HT-29 (cell line): Measurements from ENCODE around the gene ORM1. TPM values are rescaled to one million over a fixed set of nuclear protein-coding genes. Genes with fewer than 3 reads are reported as not detected.

ENCODE experiments used
- total RNA-seq: library from RNA; depleted of rRNA; stranded (reverse); fragments of >200 nt; shearing (Covaris generic); gene quantifications from 2 replicates; pipeline ENCODE4 v1.2.3, GENCODE V29; 2014; rRNA removed

The ORM1 gene
- total RNA-seq, 1 experiment from 2014 or later: not detected

Other genes starting within 250 kb of the ORM1 start
- 3.0 and 4.4 TPM in 2 replicates for gene AMBP, start 244.8 kb upstream of the ORM1 start, total RNA-seq
- gene KIF12, start 223.8 kb upstream of the ORM1 start, total RNA-seq: 36.4 and 41.0 TPM in 2 replicates
- gene COL27A1, start 167.6 kb upstream of the ORM1 start, total RNA-seq: 14.5 and 17.6 TPM in 2 replicates
- not detected in 2 replicates for gene ORM2, start 6.8 kb downstream of the ORM1 start, total RNA-seq
- 6.1 and 7.8 TPM in 2 replicates for gene AKNA, start 64.9 kb downstream of the ORM1 start, total RNA-seq
- 0.61 and 0.78 TPM in 2 replicates for gene WHRN, start 182.4 kb downstream of the ORM1 start, total RNA-seq